Putamen (tissue), 1 donor: ENCODE data around the gene USP7.

Experiments used
- DNase-seq: peaks from one replicate; pipeline ENCODE4 v3.0.0-alpha.2; 2016; ENCODE audit warnings: low spot score

Gene USP7

DNA sequence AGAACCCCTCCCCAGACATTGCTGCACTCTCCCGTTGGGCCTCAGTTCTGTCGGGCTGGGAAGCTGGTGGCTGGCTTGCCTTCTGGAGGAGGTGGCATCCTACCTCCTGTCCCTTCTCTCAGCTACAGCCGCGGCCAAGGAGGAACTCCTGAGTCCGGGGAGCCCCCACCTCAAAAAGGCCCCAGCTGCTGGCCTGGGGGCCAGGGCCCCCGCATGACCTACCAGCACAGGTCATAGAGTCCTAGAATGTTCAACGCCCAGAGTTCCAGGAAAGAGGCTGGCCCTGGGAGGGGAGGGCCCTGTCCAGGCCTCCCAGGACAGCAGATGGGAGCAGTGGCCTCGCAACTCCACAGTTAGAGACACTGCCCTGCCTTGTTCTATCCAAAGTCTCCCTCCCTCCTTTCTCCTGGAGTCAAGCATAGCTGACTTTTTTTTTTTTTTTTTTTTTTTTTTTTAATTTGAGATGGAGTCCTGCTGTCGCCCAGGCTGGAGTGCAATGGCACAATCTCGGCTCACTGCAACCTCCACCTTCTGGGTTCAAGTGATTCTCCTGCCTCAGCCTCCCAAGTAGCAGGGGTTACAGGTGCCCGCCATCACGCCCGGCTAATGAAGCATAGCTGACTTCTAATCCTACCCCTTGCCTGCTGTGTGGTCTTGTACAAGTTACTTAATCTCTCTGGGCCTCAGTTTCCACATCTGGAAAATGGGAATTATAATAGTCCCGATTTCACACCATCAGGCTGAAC, 102.0 kb downstream of the USP7 start:
- DNase-seq: no peak

DNA sequence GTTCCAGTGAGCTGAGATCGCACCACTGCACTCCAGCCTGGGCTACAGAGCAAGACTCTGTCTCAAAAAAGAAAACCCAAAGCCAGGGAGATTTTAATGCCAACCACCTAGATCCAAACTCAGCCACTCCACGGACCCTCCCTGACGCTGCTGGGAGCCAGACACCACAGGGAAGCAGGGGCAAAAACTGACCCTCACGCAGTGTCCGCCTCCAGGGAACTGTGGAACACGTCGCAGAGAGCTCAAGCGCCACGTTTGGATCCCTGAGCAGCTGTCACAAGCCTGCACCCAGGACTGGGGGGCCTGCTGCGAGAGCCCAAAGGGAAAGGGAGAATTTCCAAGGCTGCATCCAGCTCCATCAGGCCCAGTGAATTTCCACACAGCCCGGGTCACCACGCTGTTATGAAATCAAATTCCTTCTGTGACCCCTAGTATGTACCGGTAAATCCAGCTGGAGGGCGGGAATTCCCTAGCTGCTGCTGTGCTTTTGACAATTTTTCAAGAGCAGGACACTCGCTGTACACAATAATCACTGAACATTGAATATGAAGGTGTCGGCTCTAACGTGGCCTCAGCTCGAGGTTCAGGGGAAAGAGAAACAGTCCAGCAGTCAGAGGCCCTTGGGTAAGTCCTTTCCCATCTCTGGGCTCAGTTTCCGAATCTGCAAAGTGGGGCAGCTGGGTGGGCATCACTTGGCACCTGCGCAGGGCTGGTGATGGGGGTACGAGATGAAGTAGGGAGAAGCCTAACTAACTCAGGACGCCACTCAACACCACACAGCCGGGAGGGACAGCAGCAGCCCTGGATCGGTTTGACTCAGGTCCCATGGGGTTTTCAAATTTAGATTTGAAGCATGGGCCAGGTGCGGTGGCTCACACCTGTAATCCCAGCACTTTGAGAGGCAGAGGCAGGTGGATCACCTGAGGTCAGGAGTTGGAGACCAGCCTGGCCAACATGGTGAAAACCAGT, 103.5 kb downstream of the USP7 start:
- DNase-seq: no peak

DNA sequence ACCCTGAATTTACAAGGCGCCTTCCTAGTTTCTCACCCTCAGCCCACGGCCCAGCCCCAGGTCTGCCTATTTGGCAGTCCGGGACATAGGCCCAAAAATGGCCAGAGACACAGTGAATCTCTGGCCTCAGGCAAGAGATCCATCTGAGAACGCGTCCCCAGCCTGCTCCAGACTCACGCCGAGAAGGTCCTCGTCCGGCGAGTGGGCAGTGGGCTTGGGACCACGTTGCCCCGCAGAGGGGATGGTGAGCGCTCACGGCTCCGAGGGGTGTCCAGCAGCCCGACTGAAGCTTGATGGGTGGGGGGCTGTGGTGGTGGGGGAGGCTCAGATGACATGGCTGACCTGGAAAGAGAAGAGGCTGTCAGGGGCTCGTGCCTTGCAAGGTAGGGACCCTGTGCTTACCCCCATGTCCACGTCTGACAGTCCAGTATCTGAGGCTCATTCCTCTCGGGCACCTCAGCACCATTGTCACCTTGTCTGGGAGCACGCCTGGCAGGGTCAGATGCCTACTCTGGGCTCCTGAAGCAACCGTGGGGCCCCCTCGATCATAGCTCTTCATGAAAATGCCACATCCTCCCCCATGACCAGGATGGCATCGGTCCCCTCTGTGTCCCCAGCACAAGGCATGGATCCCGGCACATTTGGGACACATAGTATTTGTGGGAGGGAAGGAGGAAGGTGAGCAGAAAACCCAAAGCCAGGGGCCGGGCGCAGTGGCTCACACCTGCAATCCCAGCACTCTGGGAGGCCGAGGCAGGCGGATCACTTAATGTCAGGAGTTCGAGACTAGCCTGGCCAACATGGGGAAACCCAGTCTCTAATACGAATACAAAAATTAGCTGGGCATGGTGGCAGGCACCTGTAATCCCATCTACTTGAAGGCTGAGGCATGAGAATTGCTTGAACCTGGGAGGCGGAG, 104.5 kb downstream of the USP7 start:
- DNase-seq: no peak

DNA sequence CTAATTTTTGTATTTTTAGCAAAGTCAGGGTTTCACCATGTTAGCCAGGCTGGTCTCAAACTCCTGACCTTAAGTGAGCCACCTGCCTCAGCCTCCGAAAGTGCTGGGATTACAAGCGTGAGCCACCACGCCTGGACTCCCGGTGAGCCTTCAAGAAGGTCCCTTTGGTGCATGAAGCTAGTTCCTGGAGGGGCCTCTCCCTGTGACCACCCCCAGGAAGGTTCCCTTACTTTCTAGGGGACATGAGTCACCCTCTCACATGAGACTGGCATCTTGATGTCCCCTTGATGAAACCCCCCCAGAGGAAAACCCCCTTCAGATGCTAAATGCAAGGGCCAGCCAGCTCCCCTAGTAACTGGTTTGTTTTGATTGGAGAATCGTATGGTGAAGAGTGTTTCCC, 107.7 kb downstream of the USP7 start:
- DNase-seq: no peak

DNA sequence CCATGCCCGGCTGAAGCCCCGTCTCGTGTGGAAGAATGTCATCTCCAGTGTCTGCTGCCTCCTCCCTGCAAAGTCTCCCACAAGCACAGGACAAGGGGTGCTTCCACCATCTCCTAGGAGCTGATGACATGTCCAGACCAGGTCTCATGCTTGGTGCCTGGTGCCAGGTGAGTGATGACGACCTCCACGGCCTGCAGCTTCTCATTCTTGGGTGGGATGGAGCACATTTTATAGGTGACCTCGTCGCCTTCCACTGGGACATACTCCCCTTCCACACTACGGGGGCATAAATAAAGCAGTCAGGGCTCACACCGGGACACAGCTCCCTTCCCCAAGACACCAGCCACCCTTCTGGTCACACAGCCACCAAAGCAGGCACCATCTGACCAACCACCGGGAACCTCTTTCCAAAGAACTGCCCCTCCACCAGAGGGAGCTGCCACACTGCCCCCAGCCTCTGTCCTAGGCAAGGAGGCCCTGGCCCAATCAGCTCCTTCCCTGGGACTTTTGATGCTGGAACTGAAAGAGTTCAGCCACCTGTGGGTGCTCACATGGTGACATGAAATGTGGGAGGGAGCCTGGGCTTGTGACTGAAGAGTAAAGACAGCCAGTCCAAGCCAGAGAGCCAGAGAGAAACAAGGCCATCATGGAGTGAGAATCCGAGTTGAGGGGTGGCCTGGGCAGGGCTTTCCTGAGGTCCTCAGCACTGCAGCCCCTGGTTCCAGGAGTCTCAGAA, 108.5 kb downstream of the USP7 start:
- DNase-seq: no peak

DNA sequence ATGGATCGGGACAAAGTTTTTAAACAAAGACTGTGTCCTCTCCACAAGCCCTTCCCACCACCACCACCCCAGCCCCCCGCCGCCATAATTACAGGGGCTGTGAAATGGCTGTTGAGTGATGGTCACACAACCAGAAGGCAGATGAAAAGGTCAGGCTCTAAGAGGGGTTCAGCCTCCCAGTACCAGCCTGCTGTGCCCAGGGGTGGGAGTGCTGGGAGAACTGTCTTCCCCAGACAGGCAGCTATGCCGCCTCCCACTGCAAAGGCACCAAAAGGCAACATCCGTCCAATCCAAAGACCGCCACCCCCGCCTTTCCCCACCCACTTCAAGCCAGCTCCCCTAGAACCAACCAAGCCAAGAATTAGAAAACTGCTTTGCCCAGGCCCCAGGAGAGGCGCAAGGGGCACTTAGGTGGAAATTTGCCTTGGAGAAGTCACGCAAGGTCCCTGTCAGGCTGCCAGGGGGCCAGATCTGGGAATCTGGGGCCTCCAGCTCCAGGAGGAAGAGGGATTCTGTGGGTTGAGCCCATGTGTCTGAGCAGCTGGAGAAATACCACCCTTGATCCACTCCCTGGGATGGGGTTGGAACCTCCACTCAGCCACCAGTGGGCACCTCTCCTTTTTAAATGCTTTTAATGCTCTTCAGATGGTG, 109.3 kb downstream of the USP7 start:
- DNase-seq: no peak

DNA sequence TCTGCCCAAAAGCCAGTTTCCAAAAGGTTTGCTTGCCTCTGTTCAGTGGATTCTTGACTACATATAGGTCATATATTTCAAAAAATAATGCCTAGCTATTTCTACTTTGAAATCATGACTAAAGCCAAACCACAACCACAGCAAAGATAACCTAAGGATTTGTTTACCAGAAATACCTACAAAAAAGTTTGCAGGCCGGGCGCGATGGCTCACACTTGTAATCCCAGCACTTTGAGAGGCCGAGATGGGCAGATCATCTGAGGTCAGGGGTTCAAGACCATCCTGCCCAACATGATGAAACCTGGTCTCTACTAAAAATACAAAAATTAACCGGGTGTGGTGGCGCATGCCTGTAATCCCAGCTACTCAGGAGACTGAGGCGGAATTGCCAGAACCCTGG, 110.1 kb downstream of the USP7 start:
- DNase-seq: no peak

DNA sequence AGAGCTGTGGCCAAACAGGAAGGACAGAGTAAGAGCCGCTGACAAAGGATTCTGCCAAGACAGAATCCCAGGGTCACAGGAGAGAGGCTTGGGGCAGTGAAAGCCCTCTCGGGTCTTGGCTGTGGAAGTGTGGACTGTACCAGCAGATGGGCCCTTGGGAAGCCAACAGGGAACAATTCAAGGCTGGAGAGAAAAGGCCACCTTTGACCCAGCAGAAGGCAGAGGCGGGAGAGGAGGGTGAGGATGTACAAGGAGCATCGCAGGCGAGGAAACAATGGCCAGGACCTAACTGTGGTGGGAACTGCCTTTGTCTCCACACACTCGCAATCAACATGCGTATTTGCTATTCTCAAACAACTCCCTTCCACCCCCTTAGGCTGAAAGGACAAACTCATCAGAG, 110.6 kb downstream of the USP7 start:
- no peak for DNase-seq

DNA sequence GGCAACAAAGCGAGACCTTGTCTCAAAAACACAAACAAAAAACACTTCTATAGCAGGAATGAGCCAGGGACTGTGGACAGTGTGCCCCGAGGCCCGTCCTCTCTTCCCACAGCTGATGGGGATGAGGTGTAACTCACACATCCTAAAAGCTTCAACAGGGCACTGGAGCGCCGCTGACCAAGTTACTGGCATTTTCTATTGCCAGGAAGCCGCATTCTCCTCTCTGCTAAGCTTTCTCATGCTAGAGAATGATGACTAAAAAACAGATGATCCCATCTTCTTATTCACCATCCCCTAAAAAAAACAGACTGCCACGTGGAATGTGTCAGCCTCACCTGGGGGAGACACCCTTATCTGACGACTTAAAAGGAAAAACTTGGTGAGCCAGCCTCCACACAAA, 111.2 kb downstream of the USP7 start:
- no peak for DNase-seq

DNA sequence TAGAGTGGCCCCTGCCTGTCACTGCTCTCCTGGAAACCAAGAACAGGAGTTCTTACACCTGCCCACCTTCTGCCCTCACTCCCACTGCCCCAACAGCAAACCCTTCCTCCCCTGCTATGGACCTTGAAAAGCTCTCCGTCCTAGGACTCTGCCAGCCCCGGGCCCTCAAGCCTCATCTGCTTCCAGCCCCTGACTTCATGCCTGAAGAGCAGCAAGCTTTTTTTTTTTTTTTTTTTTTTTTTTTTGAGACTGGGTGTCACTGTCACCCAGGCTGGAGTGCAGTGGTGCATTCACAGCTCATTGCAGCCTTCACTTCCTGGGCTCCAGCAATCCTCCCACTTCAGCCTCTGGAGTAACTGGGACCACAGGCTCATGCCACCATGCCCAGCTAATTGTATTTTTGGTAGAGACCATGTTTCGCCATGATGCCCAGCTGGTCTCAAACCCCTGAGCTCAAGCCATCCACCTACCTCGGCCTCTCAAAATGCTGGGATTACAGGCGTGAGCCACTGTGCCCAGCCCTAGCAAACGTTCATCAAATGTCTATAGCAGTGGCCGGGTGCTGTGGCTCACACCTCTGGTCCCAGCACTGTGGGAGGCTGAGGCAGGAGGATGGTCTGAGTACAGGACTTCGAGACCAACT, 111.8 kb downstream of the USP7 start:
- no peak for DNase-seq

DNA sequence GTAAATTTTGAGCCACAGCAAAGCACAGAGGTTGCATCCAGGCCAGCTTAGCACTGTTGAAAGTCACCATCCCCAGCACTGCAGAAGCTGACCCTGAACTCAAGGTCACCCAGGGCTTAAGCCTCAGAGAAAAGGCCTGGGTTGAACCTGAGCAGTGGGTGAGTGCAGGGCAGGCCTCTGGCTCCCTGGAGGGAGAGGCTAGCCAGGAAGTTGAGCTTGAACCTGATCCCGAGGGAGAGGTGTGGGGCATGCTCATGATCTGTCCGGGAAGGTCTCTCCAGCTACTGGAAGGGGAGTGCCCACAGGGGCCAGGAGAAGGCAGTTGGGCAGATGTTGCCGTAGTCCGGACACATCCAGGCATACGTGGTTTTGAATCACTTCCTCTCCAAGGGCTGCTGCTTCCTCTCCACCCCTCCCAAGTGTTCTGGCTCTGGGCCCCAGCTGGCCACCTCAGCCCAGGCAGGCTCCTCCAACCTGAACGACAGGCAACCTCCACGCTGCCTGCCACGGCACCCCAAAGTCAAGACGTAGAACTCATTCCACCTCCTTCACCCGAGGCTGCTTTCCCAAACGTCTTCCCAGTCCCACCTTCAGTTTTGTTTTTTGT, 113.3 kb downstream of the USP7 start:
- DNase-seq: no peak

DNA sequence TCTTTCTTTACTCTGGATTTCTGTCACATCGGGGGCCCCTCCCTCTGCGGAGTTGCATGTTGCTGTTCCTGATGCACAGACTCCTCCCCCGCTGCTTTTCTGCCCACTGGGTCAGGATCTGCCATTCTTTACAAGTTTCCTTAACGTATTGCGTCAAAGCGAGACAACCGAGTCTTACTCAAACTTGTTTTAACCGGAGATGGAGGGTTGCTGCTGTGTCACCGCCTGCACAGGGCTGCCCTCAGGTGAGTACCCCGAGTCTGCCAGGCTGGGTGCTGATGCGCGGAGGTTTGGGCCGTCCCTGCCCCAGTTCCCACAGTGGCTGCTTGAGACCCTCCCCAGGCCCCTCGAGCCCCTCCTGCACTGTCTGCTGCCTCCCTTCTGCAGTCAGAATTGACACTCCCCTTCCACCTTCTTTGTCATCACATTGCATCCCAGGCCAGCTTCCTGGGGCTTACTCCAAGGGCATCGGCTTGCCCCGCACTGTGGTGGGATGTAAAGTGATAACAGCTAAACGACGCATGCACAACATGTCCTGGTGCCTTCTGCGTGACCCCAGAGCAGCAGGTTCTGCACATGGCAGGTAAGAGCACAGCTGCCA, 114.2 kb downstream of the USP7 start:
- peak; percentile 51 for DNase-seq

DNA sequence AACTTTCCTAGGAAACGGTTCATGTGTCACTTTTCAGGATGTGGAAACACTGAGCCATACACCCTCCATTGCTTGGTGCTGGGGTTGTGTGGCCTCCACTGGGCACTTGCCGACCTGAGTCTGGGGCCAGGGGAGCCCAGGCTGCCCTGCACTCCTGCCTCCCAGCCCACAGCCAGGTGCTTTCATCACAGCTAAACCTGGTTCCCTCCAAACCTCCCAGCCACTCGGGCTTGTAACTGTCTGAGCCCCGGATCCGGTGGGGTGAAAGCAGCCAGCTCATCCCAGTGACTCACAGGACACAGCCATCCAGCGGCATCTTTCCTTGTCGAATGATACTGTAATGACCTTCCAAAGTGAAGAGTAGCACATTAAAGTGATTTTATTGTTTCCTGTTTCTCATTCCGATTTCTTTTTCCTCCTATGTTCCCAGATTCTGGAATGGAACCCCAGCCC, 114.7 kb downstream of the USP7 start:
- no peak for DNase-seq

DNA sequence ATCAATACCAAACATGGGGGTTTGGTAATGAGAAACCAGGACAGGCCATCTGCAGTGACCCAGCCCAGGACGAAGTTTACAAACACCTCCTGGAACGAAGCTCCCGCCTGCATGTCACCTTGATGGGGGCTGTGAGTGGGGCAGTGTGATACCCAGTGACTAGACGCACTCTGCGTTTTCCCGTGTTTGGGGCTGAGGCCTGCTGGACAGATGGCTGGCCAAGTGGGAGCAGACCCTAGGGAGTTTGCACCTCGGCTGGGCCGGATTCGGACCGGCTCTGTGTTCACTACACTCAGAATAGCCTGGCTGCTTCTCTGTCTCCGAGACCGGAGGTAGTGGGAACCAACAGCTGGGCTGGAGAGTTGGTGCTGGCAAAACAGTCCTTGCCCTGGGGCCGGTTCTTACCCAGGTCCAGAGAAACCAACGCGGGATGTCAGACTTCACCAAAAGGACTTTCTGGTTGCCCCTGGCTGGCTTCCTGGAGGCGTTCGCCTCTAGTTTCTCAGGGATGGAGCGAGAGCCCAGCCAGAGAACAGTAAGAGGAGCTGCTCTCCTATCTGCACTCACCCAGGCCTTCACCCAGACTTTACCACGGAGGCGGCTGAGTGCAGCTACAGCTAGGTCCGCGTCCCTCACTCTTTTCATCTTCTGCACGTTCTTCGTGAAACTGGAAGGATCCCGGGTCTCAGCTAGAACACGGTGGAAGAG, 115.3 kb downstream of the USP7 start:
- no peak for DNase-seq

DNA sequence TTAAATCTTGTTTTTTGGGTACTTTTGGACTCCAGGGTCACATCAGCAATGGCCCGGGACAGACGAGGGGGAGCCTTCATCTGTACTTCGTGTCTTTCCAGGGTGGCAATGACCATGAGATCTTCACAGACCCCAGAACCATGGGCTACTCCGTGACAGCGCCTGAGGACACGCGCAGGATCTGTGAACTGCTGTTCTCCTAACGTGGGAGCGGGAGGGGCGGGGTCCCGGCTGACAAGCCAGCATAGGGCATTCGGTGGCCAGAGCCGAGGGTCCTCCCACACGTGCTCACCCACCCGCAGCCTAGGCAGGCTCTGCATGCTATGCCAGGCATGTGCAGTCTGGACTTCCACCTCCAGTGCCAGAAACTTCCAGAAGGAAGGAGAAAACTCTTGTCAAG, 116.1 kb downstream of the USP7 start:
- DNase-seq: no peak

DNA sequence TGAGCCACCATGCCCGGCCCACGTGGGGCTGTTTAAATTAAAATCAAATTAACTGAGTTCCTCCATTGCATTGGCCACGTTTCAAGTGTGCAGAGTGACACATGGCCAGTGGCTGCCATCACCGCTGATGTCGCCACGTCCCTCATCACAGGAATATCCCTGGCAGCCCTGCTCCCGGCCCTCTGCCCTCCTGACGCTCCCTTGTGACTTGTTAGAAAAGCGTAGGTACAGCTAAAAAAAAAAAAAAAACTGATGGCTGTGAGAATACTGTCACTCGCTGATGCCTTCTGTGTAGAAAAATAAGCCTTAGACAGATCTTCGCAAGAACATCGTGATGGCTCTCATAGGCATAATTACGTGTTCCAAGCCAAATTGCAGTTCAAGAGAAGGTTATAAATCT, 116.6 kb downstream of the USP7 start:
- DNase-seq: peak; percentile 54

DNA sequence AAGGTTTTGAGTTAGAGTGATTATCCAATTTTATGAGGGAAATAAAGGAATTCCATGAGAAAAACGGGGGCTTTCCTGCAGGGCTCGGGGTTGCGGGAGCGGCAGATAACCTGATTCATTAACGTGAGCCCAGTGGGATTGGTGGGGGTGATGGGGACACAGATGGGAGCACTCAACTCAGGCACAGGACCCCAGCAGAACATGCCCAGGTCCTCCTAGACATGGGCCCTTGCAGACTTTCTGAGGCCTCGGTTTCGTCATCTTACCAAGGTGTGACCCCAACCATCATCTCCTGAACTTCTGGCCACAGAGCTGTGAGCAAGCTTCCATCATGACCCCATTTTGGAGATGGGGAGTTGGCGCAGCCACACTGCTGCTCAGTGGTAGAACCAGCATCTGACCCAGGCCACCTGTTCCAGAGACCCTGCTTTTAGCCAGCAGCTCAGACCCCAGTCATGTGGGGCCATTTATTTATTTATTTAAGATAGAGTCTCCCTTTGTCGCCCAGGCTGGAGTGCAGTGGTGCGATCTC, 117.2 kb downstream of the USP7 start:
- no peak for DNase-seq

DNA sequence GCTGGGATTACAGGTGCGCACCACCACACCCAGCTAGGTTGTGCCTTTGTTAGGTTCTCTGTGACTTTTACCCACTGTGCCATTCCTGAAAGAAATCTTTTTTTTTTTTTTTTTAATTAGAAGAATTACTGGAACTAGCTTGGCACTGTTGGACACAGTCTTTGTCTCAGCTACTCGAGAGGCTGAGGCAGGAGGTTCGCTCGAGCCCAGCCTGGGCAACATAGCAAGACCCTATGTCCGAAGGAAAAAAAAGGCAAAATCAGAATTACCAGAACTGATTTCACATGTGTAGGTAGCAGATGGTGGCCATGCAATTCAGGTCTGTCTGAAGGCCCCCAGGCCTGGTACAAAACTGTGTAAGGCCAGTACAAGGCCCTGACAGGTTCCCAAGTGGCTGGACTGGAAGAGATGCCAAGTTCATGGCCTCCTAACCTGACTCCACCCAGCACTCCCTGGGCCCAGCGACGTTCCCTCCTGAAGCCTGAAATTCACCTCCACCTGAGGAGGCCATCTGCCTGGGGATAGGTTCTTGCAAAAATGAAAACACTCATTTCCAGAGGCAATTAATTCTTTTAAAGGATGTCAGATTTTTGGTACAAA, 117.9 kb downstream of the USP7 start:
- no peak for DNase-seq
